NCI-H2107 (cell line): ENCODE measurements around the gene MAGEB17.
"Not testable (repeated sequence)": the region's sequence is repeated elsewhere in the genome, so short reads cannot be mapped to it uniquely, and the experiment has no call there.

Experiments
- DNase-seq: peaks from one replicate; lab custom pipeline; 2025; lab: John Stamatoyannopoulos, UW

Gene MAGEB17, protein sequence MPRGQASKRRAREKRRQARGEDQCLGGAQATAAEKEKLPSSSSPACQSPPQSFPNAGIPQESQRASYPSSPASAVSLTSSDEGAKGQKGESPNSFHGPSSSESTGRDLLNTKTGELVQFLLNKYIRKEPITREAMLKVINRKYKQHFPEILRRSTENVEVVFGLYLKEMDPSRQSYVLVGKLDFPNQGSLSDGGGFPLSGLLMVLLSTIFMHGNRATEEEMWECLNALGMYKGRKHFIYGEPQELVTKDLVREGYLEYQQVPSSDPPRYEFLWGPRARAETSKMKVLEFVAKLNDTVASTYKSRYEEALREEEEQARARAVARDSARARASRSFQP

DNA sequence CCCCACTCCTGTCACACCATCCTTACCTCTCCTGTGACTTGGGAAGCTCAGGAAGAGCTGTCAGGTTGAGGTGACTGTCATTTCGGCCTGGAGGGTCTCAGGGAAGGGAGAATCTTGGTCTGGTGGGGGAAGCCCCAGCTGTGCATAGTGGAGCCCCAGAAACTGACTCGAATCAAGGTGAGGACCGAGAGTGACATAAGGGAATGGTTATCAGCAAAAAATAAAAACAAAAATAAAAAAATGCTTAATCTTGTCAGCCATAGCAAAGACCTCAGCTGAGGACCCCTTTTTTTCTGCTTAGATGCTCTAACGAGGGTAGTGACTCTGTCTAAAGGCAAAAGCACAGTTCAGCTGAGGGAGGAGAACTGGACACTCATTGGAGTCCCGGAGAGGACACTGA, at the start of gene MAGEB17:
TSS of gene MAGEB17 (plus strand) at position 301 of the 400 bp plus-strand sequence. CDS start 2,902 bp downstream, outside the sequence.
- DNase-seq: no peak

DNA sequence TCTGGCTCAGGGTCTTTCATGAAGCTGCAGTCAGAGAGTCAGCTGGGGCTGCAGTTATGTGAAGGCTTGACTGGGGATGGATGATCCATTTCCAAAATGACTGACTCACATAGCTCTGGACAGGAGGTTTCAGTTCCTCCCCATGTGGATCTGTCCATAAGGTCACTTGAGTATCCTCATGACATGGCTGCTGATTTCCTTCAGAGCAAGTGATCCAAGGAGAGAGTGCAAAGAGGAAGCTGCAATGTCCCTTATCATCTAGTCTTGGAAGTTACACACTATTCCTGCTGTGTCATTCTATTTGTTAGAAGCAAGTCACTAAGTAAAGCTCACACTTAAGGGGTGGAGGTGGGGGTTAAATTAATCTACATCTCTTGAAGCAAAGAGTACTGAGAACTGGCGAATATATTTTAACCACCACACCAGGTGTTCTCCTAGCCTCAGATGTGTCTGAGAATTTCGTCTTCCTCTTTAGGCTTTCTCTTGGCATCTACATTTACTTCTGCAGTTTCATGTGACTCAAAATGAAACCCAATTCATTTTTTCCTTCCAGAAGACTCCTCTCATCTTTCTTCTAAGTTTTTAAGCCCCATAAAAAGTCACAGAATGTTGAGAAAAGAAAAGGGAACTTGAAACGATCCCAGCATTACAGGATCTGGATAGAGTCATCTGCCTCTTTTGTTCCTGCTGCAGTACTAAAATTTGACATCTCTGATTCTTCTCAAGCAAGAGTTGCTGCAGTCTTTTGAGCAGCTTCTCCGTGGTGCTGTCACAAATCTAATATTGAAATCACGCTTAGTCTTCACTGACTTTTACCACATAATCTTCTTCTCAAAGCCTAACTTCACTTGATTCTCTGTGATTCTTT, 47.7 kb upstream of the MAGEB17 start:
- DNase-seq: no peak

DNA sequence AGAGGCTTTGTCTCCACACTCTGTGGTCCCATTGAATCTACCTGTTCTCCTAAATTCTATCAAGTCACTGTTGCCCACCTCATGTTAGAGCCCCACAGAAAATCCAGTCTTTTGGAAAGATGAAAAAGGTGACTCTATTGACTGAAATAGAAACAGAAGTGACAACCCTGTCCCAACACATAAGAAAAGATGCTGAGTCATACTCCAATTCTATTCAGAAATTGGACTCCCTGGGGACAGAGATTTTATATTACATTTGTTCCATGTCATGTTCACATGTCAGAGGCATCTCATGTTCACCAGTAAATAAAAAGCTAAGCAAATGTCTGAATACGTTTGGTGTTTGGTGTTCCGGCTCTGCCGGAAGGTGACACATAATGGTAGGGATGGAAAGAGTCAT, 46.9 kb upstream of the MAGEB17 start:
- DNase-seq: no peak

DNA sequence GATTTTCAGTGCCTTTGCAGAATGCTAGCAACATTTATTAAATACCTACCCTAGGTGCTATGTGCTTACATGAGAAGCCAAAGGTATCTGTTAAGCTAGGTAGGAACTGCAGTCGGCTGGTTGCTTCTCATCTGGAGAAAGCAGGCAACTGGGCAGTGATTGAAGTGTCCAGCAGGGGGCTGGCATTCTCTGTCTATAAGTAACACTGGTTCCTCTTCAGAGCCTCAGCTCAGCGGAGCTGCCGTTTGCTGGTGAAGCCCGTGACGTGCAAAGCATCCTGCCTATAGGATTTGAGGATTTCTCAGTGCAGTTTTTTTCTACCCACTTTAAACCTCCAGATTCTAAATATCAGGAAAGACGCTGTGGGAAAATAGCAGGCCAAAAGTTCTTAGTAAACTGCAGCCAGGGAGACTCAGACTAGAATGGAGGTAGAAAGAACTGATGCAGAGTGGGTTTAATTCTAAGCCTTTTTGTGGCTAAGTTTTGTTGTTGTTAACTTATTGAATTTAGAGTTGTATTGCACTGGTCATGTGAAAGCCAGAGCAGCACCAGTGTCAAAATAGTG, 44.0 kb upstream of the MAGEB17 start, which contains the start of gene GRPR:
TSS of gene GRPR (plus strand) at position 344 of the 565 bp plus-strand sequence. CDS start 389 bp downstream, outside the sequence.
- peak; percentile 47 for DNase-seq

DNA sequence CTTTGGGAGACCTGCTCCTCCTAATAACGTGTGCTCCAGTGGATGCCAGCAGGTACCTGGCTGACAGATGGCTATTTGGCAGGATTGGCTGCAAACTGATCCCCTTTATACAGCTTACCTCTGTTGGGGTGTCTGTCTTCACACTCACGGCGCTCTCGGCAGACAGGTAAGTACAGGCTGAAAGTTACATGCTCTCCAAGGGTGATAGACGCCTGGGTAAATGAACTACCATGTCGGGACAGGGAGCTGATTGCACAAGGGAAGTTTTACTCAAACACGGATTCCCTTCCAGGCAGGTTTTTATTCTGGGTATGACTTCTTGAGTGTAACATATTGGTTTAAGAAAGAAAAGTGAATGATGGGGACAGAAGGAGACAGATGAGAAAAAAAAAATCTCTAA, 43.1 kb upstream of the MAGEB17 start:
- no peak for DNase-seq

DNA sequence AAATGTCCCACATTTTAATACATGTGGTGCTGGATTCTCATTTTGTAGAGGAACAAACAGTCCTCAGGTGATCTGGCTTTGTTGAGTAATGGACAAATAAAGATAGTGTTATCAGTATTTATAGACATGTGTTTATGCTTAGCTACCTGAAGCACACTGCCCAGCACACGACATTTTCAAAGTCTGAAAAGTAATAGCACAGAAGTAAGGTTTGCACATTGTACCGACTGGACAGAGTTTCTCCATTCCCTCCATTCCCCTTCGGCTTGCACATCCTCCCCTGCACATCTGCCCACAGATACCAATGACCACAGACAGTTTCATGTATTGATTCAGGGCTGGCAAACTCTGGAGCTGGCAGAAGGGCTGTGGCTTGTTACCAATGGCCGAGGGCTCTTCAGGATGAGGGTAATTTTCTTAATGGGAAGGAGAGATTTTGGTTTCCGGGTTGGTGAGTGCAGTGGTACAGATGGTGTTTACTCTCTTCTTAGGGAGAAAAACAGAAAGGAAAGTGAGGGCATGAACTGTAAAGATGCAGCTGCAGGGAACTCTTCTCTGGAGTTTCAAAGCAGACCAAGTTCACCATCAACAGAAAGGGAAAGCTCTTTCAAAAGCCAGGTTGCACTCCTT, 41.6 kb upstream of the MAGEB17 start:
- no peak for DNase-seq

DNA sequence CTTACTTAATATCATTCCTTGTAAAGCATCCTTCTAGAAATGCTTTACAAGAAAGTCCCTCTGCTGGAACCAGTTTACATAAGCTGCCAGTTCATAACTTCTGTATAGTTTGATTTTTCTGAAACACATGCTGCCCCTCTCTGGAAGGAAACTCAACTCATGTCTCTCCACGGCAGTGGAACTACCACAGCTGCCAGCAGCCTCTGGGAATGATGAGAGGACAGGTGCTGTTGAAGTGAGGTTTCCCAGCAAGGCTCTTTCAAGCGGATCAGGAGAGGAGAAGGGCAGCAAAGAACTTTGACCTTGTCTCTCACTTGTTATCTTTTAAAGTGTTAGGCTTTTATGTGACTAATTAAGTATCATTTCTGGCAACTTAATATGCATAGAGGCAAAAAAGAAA, 36.6 kb upstream of the MAGEB17 start:
- no peak for DNase-seq

DNA sequence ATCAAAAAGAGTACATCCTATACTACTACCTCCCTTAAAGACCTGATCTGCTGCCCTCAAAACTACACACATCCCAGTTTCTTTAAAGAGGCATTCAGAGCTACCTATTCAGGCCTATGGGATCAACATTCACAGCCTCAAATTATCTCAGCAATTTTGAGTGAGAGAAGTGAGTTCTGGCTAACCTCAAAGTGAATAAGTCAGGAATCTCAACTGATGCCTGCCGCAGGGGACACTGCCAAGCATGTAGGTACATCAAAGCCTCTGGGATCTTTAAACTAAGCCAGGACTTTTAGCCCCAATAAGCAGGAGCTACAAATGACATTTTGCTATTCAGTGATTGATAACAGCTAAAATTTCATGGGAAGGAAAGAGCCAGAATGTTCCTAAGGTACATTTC, 32.3 kb upstream of the MAGEB17 start:
- DNase-seq: no peak

DNA sequence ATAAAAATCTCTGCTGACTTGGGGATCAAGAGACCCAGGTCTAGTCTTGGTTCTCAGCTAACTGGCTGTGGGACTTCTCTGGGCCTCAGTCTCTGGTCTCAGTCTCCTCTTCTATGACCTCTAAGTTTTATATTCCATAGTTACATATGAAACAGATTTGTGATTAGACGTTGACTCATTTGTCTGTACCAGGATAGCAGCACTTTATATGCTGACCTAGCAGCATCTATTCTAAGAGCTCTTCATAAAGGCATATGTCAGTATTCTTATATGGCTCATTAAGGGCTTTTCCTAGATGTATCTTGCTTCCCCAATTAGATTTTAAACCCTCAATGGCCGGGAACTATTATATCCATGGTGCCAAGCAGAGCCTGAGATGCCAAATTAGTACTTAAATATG, 31.2 kb upstream of the MAGEB17 start:
- DNase-seq: no peak

DNA sequence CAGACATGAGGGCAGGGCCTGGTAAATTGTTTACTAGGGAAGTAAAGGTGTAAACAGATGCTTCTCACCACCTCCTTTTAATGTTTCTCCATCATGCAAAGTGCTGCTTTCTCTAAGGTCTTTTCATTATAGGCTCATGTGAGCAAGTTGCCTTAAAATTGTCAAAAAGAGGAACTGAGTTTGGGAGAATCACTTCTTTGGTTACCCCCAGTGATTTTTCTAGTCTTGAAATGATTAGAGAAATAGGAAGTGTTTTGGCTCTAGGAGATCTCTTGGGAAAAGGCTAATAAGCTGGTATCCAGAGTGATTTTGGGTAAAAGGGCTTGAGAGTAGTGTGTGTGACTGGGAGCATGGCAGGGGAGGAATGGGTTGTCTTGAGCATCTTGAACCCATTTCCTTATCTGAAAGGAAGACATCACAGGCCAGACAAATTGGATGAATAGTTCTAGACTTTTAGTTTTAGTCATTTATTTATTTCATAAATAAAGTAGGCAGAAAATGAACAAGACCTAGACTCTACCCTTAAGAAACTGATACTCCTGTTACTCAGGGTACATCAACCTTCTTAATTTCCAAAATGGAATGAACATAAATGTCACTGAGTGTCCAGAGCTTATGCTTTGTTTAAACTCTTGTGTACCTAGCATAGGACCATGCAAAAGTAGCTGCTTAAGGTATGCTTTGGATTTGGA, 29.7 kb upstream of the MAGEB17 start:
- DNase-seq: no peak

DNA sequence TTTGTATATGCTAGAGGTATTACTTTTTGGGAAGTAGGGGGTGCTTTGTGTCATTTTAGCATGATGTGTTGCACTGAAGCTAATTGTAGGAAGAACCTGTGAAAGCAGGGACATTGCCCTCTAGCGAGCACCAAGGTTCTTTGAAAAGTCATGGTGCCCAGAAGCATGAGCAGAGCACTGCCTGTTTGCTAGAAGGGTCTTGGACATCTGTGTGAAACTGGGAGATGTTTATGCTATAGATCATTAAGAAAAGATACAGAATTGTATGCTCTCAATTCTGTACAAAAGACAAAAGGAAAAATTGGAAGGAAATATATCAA, 29.2 kb upstream of the MAGEB17 start:
- no peak for DNase-seq

DNA sequence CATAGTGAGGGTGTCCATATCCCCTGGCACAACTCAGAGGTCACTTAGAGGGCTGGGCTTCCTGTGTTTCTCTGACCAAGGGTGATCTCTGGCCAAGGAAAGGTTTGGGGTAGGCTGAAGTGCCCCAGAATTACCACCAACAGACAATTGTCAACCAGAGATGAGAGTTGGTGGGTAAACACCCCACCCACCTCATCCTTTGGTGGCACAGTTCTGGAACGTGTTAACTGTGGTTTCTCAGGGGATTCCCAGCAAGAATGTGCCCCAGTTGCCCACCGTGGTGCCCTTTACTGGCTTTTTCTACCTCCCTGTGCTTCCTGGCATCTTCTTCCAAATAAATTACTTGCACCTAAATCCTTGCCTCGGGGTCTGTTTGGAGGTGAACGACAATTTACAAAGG, 26.8 kb upstream of the MAGEB17 start:
- DNase-seq: no peak

DNA sequence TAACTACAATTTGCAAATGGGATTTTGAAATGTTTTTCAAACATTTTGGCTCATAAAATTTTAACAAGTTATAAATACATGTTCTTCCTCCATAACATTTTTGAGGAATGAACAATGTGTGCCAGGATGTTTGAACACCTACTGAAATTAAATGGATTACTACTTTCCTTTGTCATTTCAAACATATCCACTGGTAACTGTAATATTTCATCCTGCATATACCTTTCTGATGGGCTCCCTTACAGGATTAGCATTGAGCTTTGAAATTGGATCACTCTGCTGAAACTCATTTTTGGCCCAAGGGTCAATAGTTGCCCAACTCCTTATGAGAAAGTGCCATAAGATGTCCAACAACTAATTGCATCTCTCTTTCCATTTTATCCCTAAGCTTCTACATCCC, 26.3 kb upstream of the MAGEB17 start:
- no peak for DNase-seq

DNA sequence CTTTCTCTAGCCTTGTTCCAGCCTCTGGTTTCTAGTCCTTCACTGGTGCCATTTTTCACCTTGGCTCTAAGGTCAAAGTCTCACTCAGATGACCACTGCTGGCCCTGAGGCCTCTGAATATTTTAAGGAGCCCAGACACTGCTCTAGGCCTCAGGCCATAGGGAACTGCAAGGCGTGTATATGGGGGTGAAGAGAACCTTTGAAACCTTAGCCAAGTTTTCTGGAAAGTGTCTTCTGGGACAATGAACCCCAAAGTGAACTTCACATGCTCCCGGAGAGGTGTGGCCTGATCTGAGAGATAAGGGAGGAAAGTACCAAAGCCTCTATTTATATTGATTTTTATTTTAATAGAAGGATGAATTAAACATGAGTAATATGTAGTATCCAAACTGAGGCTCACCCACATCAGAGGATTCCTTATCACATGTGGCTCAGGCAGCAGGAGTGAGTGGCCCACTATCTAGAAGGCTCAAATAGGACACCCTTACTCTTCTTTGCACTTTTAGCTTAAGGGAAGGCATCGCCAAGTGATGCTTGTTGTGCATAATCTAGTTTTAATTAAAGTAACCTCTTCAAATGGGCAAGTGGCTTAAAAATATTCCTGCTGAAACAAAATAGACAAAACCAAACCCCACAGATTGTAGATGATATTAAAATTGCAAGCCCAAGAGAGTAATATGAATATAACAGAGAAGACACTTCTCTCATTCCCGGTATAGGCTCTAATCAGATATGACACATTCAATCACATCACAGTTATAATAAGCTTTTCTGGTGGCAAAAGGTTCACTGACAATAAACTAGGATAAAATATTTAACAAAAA, 25.6 kb upstream of the MAGEB17 start:
- DNase-seq: no peak

DNA sequence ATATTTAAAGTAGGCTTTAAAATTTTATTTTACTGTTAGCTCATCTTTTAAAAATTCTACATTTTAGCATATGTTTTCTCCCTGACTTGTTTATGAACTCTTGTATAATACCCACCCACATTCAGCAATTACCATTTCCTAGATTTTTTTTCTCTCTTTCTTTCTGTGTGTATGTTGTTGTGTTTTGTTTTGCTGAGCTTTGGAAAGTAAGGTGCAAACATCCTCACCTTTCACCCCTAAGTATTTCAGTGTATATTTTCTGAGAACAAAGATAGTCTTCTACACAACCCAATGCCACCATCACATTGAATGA, 25.1 kb upstream of the MAGEB17 start:
- DNase-seq: no peak

DNA sequence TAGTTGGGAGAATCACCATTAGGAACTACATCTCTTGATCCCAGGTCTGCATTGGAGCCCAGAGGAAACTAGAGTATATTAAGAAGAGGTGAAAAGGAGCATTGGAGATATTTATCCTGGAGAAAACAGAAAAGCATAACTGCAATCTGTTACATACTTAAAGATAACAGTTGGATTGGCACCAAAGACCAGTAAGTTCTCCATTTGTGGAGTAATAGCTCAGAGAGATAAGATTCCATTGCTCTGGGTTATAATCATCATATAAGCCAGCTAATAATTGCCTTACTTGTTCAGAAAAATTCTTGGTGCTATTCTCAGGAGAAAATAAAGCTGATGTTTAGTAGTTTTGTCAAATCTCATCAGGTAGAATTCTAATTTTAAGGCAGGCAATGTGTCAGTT, 23.3 kb upstream of the MAGEB17 start:
- no peak for DNase-seq

DNA sequence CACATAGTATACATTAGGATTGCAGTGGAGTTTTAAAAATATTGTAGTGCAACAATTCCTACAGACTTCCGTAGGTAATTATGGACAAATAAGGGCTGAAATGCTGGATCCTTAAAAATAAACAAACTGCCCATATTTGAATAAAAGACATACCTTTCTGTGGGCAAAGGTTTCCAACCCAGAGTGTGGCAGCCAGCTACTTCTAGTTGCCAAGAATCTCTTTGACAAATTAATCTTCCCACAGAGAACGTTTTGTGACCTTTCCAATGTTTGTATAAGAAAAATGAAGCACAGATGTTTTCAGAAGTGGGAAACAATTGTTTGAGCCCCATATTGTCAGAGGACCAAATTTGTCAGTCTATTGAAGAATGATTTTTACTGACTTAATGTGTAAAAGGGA, 22.9 kb upstream of the MAGEB17 start:
- DNase-seq: no peak

DNA sequence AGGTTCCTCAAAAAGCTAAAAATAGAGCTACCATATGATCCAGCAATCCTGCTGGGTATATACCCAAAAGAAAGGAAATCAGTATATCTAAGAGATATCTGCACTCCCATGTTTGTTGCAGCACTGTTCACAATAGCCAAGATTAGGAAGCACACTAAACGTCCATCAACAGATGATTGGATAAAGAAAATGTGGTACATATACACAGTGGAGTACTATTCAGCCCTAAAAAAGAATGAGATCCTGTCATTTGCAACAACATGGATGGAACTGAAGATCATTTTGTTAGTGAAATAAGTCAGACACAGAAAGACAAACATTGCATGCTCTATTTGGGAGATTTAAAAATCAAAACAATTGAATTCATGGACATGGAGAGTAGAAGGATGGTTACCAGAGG, 22.2 kb upstream of the MAGEB17 start:
- DNase-seq: not testable (repeated sequence)

DNA sequence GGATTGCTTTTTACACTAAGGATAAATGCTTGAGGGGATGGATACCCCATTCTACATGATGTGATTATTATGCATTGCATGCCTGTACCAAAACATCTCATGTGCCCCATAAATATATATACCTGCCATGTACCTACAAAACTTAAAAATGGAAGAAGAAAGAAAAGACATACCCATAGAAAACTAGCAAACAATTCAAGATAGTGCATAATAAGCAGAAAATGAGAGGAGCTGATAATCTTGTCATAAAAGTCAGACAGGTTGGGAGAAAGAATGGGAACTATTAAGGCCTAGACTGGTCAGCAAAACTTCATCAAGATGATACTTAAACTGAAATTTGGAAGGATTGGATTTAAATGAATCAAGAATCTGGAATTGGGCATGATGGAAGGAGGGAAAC, 21.6 kb upstream of the MAGEB17 start:
- no peak for DNase-seq

DNA sequence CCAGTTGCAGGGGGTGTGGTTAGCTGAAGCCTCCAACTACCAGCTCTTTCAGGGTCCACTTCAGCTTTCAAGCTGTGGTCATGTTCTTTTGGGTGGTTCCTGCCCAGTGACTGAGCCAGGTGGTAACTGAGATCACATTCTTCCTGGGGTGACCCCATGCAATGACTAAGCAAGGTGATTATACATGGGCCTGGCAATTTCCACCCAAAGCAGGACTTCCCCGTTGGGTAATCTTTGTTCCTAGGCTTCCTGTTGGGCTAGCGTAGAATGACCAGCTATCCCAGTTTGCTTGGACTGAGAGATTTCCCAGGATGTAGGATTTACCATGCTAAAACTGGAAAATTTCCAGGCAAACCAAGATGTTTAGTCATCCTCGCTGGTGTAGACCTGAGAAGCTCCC, 18.4 kb upstream of the MAGEB17 start:
- DNase-seq: no peak

DNA sequence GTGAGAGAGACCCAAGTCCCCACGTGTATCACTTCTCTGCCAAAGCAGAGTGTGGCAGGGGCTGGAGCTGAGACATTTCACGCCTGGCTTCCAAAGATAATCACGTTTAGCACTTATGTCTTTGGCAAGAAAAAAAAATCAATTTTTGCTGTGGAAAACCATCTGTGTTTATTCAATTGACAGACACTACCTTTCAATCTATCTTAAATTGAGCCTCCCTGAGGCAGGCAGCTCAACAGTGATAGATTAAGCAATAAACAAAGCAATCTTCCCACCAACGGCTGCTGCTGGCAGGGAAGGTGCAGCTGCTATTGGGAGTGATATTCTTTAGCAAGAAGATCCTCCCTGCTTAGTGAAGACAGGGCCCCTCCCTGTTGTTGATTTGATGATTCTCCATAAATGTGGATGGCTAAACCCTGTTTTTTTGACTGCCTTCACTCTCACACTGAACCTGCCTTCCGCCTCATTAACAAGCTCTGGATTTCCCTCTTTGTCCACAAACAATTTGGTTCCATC, 11.6 kb upstream of the MAGEB17 start:
- peak; percentile 27 for DNase-seq
